MCF 10A (cell line): ENCODE data around the gene PTP4A2. TPM values are rescaled to one million over a fixed set of nuclear protein-coding genes. Genes with fewer than 3 reads are reported as not detected.

Experiments used
- BruUV-seq: library from RNA; stranded (reverse); fragments of 400-500 nt; replicated peaks from 2 replicates; lab custom pipeline; 2021; lab: Mats Ljungman, UMichigan
- CTCF ChIA-PET: fragments of 300-600 bp; sonication (Branson Sonifier 250); formaldehyde crosslinking; extraction: SDS; loops from one replicate; lab custom pipeline; 2021; ENCODE audit warnings: antibody characterized with exemption, inconsistent platforms; lab: Yijun Ruan, JAX
- POLR2A ChIA-PET: fragments of 300-600, 350-650 bp; sonication (Branson Sonifier 250); formaldehyde crosslinking; extraction: SDS; loops from one replicate; lab custom pipeline; 2020; ENCODE audit warnings: antibody characterized with exemption, inconsistent platforms; lab: Yijun Ruan, JAX
- DNase-seq: peaks from one replicate; pipeline ENCODE4 v3.0.0-alpha.2; 2018; ENCODE audit not compliant: unreplicated experiment
- H3K27ac Mint-ChIP-seq: one replicate; pipeline ENCODE4 v1.8.0; 2022; ENCODE audit warnings: mild to moderate bottlenecking, low read depth, mixed read lengths; ENCODE audit not compliant: unreplicated experiment
- H3K27me3 Mint-ChIP-seq: one replicate; pipeline ENCODE4 v1.8.0; 2022; ENCODE audit warnings: mixed read lengths; ENCODE audit not compliant: insufficient read depth, unreplicated experiment
- H3K36me3 Mint-ChIP-seq: one replicate; pipeline ENCODE4 v1.8.0; 2022; ENCODE audit warnings: mild to moderate bottlenecking, moderate library complexity, mixed read lengths; ENCODE audit not compliant: insufficient read depth, unreplicated experiment
- H3K4me1 Mint-ChIP-seq: one replicate; pipeline ENCODE4 v1.8.0; 2022; ENCODE audit warnings: mixed read lengths; ENCODE audit not compliant: insufficient read depth, unreplicated experiment
- H3K4me3 Mint-ChIP-seq: one replicate; pipeline ENCODE4 v1.8.0; 2022; ENCODE audit warnings: mild to moderate bottlenecking, moderate library complexity, mixed read lengths; ENCODE audit not compliant: unreplicated experiment
- H3K9me3 Mint-ChIP-seq: one replicate; pipeline ENCODE4 v1.8.0; 2022; ENCODE audit warnings: mixed read lengths; ENCODE audit not compliant: unreplicated experiment
- CTCF ChIP-seq: fragments of 200-600 bp; IDR thresholded peaks from one replicate; pipeline ENCODE4 v1.8.0; 2022; ENCODE audit warnings: antibody characterized with exemption, mild to moderate bottlenecking; ENCODE audit not compliant: unreplicated experiment
- intact Hi-C: fragments of 100-400 bp; cut with micrococcal nuclease; formaldehyde crosslinking; loops from 2 replicates; pipeline ENCODE4 v1.14.1; 2022
- total RNA-seq: library from RNA; stranded (reverse); gene quantifications from 2 replicates; pipeline ENCODE4 v1.2.3, GENCODE V29; 2022

The PTP4A2 gene
- total RNA-seq, 1 experiment from 2014 or later = 220 TPM

GRCh38 chr1:31872658-31873636 is 65.2 kb downstream of the PTP4A2 start:
- intact Hi-C loops = no loop called here
- no TSS peak for BruUV-seq
- POLR2A ChIA-PET = no interaction called here
- Mint-ChIP-seq H3K27me3 (peaks cover 6% of the 10 kb centered on the region), H3K27ac (no peak overlapping the region), H3K36me3 (no peaks in the 10 kb centered on the region), H3K4me3 (no peak overlapping the region), H3K9me3 (no peaks in the 10 kb centered on the region), H3K4me1 (no peaks in the 10 kb centered on the region)
- TF ChIP-seq CTCF = no peak
- DNase-seq = no peak
- CTCF ChIA-PET = interaction anchor here (0.6 kb wide), 2 partner anchors 11 to 132 kb away, joined by 3 read pairs; no protein-coding TSS in a partner anchor

- BruUV-seq = no TSS peak
- H3K4me1 Mint-ChIP-seq = no peaks in the 10 kb centered on the region
- no peak for DNase-seq
- H3K36me3 Mint-ChIP-seq = no peaks in the 10 kb centered on the region
- H3K9me3 Mint-ChIP-seq = no peaks in the 10 kb centered on the region
- no peak overlapping the region for H3K27ac Mint-ChIP-seq
- intact Hi-C loops = no loop called here
- H3K27me3 Mint-ChIP-seq = peaks cover 15% of the 10 kb centered on the region
- TF ChIP-seq CTCF = no peak
- no peak overlapping the region for H3K4me3 Mint-ChIP-seq
- ChIA-PET POLR2A (interaction anchor here (1.0 kb wide), 1 partner anchor 83 kb away, joined by 3 read pairs; no protein-coding TSS in a partner anchor), CTCF (interaction anchor here (1.5 kb wide), 1 partner anchor 11 kb away, joined by 3 read pairs; no protein-coding TSS in a partner anchor)
Observed at GRCh38 chr1:31871703-31872102, 66.5 kb downstream of the PTP4A2 start.

GRCh38 chr1:31870086-31870736 is 68.0 kb downstream of the PTP4A2 start:
- CTCF ChIA-PET = interaction anchor here (0.5 to 0.6 kb wide), 2 partner anchors 106 to 881 kb away, joined by 3 read pairs; partner anchors contain the start of gene ADGRB2

More at GRCh38 chr1:31870086-31870736, 68.0 kb downstream of the PTP4A2 start:
- no TSS peak for BruUV-seq
- no peaks in the 10 kb centered on the region for H3K9me3 Mint-ChIP-seq
- H3K36me3 Mint-ChIP-seq = no peaks in the 10 kb centered on the region
- POLR2A ChIA-PET = no interaction called here
- intact Hi-C loops = no loop called here
- peaks cover 15% of the 10 kb centered on the region for H3K27me3 Mint-ChIP-seq
- H3K27ac Mint-ChIP-seq = no peak overlapping the region
- no peaks in the 10 kb centered on the region for H3K4me1 Mint-ChIP-seq
- DNase-seq = no peak
- H3K4me3 Mint-ChIP-seq = no peak overlapping the region
- no peak for TF ChIP-seq CTCF
